Astrocyte of the hippocampus (primary cell): Measurements from ENCODE around the gene SPATC1L.

Experiments
- DNase-seq: peaks from one replicate; pipeline ENCODE4 v3.0.0; 2011; ENCODE audit warnings: low read depth, low spot score

Gene SPATC1L

DNA sequence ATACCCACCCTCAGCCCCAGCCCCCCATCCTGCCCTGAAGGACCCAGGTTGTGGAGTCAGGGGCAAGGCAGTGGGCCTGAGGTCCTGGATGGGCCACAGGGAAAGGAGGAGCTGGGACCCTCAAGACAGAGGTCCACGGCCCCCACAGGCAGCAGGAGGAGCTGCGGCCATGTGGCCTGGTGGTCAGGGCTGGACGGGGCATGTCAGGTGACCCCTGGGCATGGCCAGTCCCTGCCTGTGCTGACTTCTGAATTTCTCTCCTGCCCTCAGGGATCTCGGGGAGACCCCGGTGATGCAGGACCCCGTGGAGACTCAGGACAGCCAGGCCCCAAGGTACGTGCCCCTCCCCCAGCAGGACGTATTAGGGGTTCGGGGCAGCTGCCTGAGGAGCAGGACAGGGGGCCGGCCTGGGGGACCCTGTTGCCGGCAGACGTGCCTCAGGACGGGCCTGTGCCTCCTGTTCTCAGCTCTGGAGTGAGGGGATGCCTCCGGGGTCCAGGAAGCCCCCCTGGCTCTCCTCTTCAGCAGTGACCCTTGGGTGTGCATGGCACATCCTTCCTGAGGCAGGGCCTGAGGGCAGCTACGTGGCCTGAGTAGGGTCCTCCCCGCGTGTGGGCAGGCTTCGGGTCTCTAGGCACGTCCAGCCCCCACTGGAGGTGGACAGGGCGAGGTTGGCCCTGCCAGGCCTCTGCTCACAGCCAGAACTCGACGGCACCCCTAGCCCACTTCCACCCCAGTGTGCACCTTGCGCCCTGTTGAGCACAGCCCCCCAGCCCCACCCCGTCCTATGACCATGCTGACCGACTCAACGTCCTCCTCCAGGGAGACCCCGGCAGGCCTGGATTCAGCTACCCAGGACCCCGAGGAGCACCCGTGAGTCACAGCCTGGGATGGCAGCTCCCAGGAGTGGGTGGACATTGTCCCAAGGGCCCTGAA lies 62.7 kb downstream of the SPATC1L start:
- no peak for DNase-seq

DNA sequence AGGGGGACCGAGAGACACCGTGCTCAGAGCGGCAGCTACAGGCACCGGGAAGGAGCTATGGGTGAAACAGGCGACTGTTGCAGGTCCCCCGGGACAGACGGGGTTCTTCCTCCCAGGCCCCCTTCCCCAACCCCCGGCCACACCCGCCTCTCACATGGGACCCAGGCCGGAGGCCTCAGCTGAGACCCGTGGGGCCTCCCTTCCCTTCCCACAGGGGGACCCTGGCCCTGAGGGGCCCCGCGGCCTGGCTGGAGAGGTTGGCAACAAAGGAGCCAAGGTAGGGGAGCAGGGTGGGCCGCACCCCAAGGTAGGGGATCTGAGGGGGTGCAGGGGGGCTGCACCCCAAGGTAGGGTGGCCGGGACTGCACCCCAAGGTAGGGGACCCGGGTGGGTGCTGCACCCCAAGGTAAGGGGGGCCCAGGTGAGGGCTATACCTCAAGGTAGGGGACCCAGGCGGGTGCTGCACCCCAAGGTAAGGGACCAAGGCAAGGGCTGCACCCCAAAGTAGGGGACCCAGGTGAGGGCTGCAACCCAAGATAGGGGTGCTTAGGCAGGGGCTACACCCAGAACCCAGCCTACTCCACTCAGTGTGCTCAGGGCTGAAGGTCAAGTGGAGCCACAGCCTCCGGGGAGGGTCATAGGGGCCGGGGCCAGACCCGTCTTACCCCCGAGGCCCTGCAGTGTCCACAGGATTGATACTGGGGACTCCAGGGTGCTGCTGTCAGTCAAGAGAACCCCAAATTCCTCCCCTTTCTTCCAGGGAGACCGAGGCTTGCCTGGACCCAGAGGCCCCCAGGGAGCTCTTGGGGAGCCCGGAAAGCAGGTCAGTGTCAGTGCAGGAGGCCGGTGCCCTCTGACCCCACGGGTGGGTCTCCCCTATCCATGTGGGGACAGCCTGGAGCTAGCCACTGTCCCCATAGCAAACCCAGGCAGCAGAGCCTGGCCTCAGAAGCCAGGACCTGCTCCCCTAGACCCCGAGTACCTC lies 63.7 kb downstream of the SPATC1L start:
- no peak for DNase-seq

DNA sequence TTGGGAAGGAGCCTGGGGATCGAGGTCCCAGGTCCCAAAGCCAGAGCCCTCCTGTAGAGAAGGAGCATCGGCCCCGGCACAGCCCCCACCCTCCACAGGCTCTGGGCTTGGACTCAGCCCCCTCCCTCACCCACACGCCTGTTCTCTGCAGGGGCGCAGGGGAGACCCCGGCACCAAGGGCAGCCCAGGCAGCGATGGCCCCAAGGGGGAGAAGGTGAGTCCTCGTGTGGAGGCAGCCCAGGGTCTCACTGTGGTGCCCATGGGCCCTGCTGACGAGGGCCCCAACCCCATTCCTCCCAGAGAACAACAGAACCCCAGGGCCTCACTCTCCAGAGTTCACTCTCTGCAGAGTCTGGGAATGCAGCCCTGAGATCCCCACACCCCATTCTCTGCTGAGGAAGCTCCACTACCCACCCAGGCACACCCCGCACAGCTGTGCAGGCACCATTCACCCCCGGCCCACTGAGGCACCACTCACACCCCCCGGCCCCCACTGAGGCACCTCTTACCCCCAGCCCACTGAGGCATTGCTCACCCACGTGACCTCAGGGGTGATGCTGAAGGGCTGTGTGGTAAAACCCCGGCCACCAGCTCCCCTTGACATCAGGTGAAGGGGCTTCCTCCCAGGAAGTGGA lies 64.5 kb downstream of the SPATC1L start:
- DNase-seq = no peak

DNA sequence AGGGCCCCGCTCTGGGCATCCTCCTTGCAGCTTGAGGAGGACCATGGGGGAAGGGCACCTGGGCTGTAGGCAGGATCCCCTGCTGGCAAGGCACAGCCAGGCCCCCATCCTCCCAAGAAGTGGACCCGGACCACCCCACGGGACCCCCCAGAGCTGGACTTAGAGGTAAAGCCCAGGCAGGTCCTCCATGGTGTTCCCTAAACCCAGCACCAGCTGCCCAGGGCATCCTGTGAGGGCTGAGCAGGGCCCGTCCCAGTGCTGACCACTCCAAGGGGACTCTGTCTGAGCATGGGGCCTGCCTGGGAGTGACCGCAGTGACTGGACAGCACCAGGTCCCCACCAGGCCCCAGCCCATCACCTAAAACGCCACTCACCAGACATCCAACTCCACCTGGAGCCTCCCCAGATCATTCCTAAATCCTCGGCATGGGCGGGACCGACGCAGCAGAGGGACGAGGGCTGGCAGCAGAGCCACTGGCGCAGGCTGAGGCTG lies 65.1 kb downstream of the SPATC1L start:
- DNase-seq = no peak

DNA sequence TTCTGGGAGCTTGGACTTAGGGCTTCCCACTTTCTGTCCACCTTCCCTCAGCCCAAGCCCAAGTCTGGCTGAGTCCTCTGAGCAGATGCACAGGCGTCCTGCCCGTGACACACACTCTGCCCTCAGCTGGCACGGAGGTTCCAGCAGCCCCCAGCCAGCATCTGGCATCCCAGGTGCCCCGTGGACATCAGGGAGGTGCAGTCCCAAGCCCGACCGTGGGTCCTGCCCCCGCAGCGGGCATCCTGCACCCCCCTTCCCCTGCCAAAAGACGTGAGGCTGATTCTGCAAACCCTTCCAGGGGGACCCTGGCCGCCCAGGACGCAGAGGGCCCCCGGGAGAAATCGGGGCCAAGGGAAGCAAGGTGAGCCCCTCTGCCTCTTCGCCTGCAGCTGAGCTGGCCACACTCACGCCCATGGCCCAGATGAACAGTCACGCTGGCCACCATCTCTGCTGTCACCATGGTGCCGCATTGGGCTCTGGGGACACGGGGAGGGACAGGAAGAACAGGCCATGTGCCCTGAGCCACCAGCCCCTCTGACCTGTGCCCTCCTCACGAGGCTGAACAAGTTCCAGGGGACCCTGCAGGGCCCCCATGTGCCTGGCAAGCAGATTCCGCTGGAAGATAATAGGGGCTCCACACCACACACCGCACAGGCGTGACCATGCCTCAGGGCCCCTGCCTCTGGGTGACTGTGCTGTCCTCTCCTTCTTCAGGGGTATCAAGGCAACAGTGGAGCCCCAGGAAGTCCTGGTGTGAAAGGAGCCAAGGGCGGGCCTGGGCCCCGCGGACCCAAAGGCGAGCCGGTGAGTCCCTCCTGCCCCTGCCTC lies 65.7 kb downstream of the SPATC1L start:
- no peak for DNase-seq

DNA sequence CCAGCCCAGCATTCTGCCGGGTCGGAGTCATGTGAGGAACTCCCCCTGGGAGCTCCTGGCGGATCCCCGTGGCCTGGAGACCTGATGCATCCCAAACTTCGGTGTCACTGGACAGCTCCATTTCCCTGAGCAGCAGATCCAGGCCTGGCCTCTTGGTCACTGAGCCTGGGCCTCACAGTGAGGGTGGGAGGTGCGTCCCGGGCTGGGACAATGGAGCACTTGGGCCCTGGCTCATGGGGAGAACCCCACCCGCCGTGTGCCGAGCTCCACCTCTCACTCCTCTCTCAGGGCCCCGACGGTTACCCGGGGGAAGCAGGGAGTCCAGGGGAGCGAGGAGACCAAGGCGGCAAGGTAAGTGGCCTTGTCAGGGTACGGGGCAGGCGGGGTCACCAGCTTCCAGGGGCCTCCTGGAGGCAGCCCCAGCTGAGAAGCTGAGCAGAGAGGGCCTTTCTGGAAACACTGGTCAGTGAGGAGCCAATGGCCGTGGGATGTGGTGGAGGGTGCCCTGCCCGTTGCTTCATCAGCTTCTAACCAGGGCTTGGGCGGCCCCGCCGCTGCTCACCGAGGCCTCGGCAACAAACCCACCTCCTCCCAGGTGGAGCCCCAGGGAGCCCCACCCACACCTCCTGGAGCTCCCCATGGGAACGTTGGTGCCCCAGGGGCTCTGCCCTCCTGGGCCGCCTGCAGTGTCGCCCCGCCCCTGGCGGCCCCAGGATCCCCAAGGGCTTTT lies 66.5 kb downstream of the SPATC1L start:
- DNase-seq = no peak

DNA sequence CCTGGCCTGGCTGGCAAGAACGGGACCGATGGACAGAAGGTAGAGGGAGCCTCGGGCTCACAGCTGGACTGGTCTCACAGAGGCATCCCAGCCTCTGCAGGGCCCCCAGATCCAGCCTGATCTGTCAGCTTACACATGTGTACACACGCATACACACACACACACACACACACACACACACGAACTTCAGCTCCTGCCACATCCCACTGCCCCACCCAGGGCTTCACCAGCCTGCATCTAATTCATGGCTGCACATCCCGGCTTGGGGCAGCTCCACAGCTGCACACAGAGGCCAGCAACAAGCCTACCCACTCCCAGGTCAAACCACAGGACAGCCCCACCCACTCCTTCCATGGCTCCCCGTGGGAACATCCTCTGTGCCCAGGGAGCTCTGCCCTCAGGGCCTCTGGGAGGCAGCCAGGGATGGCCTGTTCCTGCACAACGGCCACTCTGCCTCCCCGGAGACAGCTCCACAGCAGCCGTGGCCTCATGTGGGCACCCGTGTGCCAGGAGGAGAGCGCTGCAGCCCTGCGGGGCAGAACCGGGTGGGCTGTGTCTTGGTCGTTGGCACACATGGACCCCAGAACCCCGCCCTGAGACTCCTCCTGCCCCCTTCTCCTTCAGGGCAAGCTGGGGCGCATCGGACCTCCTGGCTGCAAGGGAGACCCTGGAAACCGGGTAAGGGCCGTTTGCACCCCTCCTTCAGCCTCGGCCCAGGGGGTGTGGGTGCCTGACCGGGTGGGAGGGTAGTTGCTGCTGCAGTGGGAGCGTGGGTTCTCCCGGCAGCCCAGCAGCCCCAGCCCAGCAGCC lies 67.3 kb downstream of the SPATC1L start:
- DNase-seq = no peak

DNA sequence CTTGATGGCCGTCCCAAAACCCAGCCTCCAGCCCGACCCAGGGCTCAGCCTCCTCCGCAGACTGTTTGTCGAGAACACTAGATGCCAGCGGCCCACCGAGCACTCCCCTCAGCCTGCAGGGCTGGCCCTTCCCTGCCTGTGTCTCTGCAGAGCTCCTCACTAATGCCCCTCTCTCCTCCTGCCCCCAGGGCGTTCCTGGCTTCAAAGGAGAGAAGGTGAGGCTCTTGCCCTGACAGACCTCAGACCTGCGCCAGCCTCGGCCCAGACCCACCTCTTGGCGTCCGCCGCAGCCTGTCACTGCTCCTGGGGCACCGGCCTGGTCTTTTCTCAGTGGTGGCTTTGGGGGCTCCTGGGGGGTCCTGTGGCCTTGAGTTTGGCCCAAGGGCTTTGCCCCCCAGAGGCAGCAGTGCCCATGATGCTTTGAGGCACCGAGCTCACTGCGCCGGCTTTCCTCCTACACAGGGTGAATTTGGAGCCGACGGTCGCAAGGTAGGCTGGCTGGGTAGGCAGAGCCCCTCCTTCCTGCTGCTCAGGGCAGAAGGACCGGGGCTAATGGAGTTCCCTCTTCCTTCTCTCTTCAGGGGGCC lies 68.0 kb downstream of the SPATC1L start:
- DNase-seq = no peak

DNA sequence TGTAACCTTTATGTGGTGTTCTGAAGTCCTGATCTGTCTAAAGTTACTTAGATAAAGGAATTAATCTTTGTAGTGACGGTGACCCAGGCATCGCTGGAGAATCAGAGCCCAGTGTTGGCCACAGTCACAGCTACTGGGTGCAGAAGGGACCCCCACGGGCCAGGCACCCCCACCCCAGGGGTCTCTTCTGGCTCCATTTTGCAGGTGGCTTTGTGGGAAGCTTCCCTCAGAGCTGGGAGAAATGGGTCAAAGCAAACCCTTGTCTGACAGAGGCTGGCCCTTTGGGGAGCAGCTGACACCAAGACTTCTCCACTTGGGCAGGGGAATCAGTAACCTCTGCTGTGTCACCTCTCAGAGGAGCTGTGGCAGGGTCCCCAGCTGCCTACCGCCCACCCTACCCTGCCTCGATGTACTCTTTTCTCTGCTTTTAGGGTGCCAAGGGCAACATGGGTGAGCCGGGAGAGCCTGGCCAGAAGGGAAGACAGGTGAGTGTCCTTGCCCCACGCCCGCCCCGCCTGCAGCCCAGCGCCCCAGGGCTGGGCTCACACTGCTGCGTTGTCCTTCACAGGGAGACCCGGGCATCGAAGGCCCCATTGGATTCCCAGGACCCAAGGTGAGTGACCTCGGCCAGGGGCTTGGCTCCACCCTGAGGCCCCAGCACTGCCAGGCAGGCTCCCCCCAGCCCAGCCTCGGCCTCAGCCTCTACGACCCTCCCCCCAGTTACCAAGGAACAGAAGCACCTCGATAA lies 68.6 kb downstream of the SPATC1L start:
- DNase-seq = no peak

DNA sequence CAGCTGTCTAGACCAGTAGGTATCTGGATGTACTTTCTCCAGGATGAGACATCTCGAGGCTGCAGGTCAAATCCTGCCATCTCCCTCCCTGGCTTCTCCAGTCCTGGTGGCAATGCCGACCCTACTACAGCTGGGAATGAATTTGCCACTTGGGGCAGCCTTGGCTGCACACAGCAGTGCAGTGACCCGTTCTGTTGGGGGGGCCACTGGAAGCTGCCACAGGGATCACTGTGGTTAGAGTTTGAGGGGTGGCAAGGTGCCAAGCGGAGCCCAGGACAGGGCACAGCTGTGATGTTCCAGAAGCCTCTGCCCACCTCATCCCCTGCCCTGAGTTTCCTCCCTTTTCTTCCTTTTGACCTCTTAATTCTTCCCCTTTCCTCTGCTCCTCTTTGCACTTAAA lies 69.3 kb downstream of the SPATC1L start:
- DNase-seq = no peak

DNA sequence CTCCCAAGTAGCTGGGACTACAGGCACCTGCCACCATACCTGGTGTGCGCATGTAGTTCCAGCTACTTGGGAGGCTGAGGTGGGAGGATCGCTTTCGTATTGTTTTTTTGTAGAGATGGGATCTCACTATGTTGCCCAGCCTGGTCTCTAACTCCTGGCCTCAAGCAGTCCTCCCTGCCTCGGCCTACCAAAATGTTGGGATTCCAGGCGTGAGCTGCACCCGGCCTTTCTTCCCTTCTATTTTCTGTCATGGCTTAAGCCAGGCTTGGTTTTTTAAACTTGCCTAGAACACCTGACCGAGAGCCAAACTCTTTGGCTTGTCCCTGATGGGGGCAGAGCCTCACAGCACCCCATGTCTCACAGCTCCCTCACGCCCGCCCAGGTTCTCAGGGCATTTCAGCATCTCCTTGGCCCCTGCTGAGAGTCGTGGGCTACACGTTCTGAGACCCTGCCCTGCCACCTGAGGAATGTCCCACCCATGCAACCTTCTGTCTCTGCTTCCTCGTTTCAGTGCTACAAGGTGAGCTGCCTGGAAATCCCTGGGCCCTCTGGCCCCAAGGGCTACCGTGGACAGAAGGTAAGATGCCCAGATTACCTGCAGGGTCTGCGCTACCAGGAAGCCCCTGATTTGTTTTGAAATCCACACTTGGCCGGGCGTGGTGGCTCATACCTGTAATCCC lies 70.6 kb downstream of the SPATC1L start:
- no peak for DNase-seq

DNA sequence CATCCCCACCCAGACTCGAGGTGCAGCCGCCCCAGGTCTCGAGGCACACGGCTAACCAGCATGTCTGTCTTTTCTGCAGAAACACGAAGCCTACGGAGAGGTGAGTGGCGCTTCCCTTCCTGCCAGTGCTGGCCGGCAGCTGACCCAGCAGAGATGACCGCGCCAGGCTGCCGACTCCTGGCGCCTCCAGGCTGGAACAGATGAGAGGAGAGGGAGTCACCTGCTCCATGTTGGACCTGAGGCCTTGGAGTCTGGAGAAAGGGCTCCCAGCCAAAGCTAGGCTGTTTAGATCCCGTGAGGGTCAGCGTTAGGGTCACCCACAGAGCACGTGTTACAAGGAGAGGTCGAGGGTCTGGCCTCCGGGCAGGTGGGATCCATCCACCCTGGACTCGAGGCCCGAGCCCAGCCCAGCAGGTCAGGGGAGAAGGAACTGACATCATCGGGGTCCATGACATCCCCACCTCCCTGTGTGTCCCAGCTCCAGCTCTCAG lies 71.5 kb downstream of the SPATC1L start:
- no peak for DNase-seq

DNA sequence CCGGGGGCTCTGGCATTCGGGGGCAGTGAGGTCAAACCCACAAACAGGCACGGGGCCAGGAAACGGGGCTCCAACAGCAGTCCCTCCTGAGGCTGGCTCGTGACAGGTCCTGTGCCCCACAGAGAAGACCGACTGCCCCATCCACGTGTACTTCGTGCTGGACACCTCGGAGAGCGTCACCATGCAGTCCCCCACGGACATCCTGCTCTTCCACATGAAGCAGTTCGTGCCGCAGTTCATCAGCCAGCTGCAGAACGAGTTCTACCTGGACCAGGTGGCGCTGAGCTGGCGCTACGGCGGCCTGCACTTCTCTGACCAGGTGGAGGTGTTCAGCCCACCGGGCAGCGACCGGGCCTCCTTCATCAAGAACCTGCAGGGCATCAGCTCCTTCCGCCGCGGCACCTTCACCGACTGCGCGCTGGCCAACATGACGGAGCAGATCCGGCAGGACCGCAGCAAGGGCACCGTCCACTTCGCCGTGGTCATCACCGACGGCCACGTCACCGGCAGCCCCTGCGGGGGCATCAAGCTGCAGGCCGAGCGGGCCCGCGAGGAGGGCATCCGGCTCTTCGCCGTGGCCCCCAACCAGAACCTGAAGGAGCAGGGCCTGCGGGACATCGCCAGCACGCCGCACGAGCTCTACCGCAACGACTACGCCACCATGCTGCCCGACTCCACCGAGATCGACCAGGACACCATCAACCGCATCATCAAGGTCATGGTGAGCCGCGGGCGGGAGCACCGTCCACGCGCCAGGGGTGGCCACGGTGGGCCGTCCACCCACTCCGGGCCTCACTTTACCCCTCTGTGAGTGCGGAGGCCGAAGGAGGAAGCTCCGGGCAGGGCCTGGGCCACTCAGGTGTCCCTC lies 72.2 kb downstream of the SPATC1L start:
- no peak for DNase-seq

DNA sequence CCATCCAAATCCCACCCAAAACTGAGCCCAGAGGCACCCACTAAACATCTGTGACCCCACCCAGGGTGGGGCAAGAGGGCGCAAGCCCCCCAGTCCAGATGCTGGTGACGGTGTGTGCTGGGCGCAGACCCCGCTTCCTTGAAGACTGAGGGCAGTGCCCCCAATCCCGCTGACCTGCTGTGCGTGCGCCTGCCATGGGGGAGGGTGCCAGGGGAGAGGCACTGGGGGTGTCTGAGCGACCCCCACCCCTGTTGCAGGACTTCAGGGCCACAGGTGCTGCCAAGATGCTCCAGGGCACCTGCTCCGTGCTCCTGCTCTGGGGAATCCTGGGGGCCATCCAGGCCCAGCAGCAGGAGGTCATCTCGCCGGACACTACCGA lies 73.1 kb downstream of the SPATC1L start:
- no peak for DNase-seq
